ENCODE measurements around the gene BTBD9. TPM values are rescaled to one million over a fixed set of nuclear protein-coding genes. Genes with fewer than 3 reads are reported as not detected.
A peak's percentile ranks its signal among the peaks of the same experiment; 100 is the strongest.

Gene BTBD9
- total and polyA plus RNA-seq, 9 of the 15 experiments (the other 6 are each of a cell fraction or from before 2014, with no cell fraction given) = 0.08 to 1.6 (median 0.58) TPM

GRCh38 chr6:38644951-38645350, 5.2 kb upstream of the BTBD9 start:
- no peak for FAIRE-seq

GRCh38 chr6:38640216-38640909, 634 bp upstream of the BTBD9 start:
- H4K20me1 ChIP-seq (replicated peaks; ENCODE audit: control insufficient read depth, insufficient read depth, low read length) = no peaks in the 10 kb centered on the region
- no peak for DNase-seq (ENCODE audit: extremely low read depth in 1 of 4, low spot score in 3 of 4)
- H3K27ac ChIP-seq (ENCODE audit: extremely low read depth, low read depth, low read length) = no peak overlapping the region
- POLR2A ChIA-PET = interaction anchor here (0.6 kb wide), 1 partner anchor 285 kb away, joined by 3 read pairs; no protein-coding TSS in a partner anchor
- H3K4me3 ChIP-seq = peak overlapping the region; percentile 81
- H3K9me3 ChIP-seq (replicated peaks; ENCODE audit: control insufficient read depth, insufficient read depth, low read depth, low read length) = no peaks in the 10 kb centered on the region
- H3K27me3 ChIP-seq (ENCODE audit: control insufficient read depth in 2 of 2, insufficient read depth in 2 of 2, low read length in 2 of 2) = peaks cover 14% of the 10 kb centered on the region in 2 experiments; a peak in 4 of 5 replicates
- H3K36me3 ChIP-seq (ENCODE audit: control insufficient read depth, insufficient read depth, low read length) = no peaks in the 10 kb centered on the region
- no peaks in the 10 kb centered on the region for H3K79me2 ChIP-seq (ENCODE audit: control insufficient read depth, insufficient read depth, low read length)
- H3K4me1 ChIP-seq (replicated peaks in 1 of 2; ENCODE audit: control insufficient read depth in 2 of 2, insufficient read depth in 2 of 2, low read length in 2 of 2) = peaks cover 8 to 12% of the 10 kb centered on the region in 2 experiments; a peak in 3 of 5 replicates
- in situ Hi-C loops (cut with MboI) = no loop called here
- peak overlapping the region; percentile 97 for H2AFZ ChIP-seq (ENCODE audit: low read depth, low read length)
- CTCF ChIA-PET (ENCODE audit: low intra/inter-chr PET ratio) = no interaction called here
- H3K9me1 ChIP-seq (ENCODE audit: control insufficient read depth, insufficient read depth, low read length) = no peaks in the 10 kb centered on the region
- intact Hi-C loops (cut with micrococcal nuclease) = no loop called here
- no peak for FAIRE-seq
- H3K9ac ChIP-seq (ENCODE audit: insufficient read depth in 1 of 2, low read depth in 2 of 2, low read length in 2 of 2) = peak overlapping the region; percentile 55 to 92; a peak in 3 of 4 replicates
- peak overlapping the region; percentile 86 for H3K4me2 ChIP-seq (ENCODE audit: insufficient read depth, low read length)
- ATAC-seq = peak; percentile 67; the same call in 2 of the 3 replicates
- 40% methylated on average over 32 of the region's 32 CpGs for WGBS (ENCODE audit: insufficient coverage, low coverage, missing lambda C conversion rate)
- BruUV-seq (replicated peaks) = TSS peak; percentile 42
- 0 out of 2 replicates have a peak, but pooled peaks have one; percentile 11 for TF ChIP-seq ZNF24 (IDR thresholded peaks at IDR 0.05)
- TF ChIP-seq HDAC6 (IDR thresholded peaks at IDR 0.05; ENCODE audit: low read depth, low read length) = no peak
- 0 out of 2 replicates have a peak, but pooled peaks have one; percentile 27 for TF ChIP-seq ATF7 (IDR thresholded peaks at IDR 0.05)
- TF ChIP-seq MTA3 (IDR thresholded peaks at IDR 0.05; ENCODE audit: borderline replicate concordance) = 0 out of 2 replicates have a peak, but pooled peaks have one; percentile 7
- TF ChIP-seq ZBTB33 (CRISPR knock-in tag; IDR thresholded peaks at IDR 0.05) = peak; percentile 51; the same call in 1 of the 2 replicates
- TF ChIP-seq ERF (CRISPR knock-in tag; IDR thresholded peaks at IDR 0.05) = no peak
- TF ChIP-seq MAFG (tag; conservative IDR thresholded peaks at IDR 0.05) = no peak
- peak; percentile 27; the same call in 1 of the 2 replicates for TF ChIP-seq MBD1 (CRISPR knock-in tag; IDR thresholded peaks at IDR 0.05)

More at GRCh38 chr6:38644951-38645350, 5.2 kb upstream of the BTBD9 start:
- WGBS (ENCODE audit: insufficient coverage, low coverage, missing lambda C conversion rate) = 0% methylated on average over 1 of the region's 1 CpG
- ATAC-seq (no peak), DNase-seq (ENCODE audit: extremely low read depth in 1 of 4, low spot score in 3 of 4) (no peak)
- Histone ChIP-seq H3K36me3 (ENCODE audit: control insufficient read depth, insufficient read depth, low read length) (no peaks in the 10 kb centered on the region), H3K4me2 (ENCODE audit: insufficient read depth, low read length) (no peak overlapping the region), H3K9me1 (ENCODE audit: control insufficient read depth, insufficient read depth, low read length) (no peaks in the 10 kb centered on the region), H4K20me1 (replicated peaks; ENCODE audit: control insufficient read depth, insufficient read depth, low read length) (no peaks in the 10 kb centered on the region), H3K27me3 (ENCODE audit: control insufficient read depth in 2 of 2, insufficient read depth in 2 of 2, low read length in 2 of 2) (peaks cover 0 to 3% of the 10 kb centered on the region in 2 experiments; a peak in 3 of 5 replicates), H3K4me1 (replicated peaks in 1 of 2; ENCODE audit: control insufficient read depth in 2 of 2, insufficient read depth in 2 of 2, low read length in 2 of 2) (peaks cover 3% of the 10 kb centered on the region in 2 experiments; a peak in 3 of 5 replicates), H3K79me2 (ENCODE audit: control insufficient read depth, insufficient read depth, low read length) (no peaks in the 10 kb centered on the region), H3K9ac (ENCODE audit: insufficient read depth in 1 of 2, low read depth in 2 of 2, low read length in 2 of 2) (no peak overlapping the region), H3K27ac (ENCODE audit: extremely low read depth, low read depth, low read length) (no peak overlapping the region), H2AFZ (ENCODE audit: low read depth, low read length) (no peak overlapping the region), H3K9me3 (replicated peaks; ENCODE audit: control insufficient read depth, insufficient read depth, low read depth, low read length) (no peaks in the 10 kb centered on the region), H3K4me3 (no peak overlapping the region)
- in situ Hi-C loops (cut with MboI) = no loop called here
- CTCF ChIA-PET (ENCODE audit: low intra/inter-chr PET ratio) = no interaction called here
- no TSS peak for BruUV-seq (replicated peaks)
- TF ChIP-seq RAD51 (IDR thresholded peaks at IDR 0.05; ENCODE audit: borderline replicate concordance, low read depth) (no peak), ZNF644 (tag; IDR thresholded peaks at IDR 0.05; ENCODE audit: low read depth) (no peak)
- POLR2A ChIA-PET = no interaction called here
- intact Hi-C loops (cut with micrococcal nuclease) = no loop called here
